Subcutaneous adipose tissue (tissue), 4 donors: ENCODE data around the gene OR1L4. TPM values are rescaled to one million over a fixed set of nuclear protein-coding genes. Genes with fewer than 3 reads are reported as not detected.

ENCODE experiments used
- total RNA-seq, 4 donors: library from RNA; depleted of rRNA; stranded (reverse); fragments of >200 nt; gene quantifications; one replicate each; pipeline ENCODE4 v1.1.0, GENCODE V29; 2016
- TF ChIP-seq, protein P1 (sequence below): fragments of 450-650 bp; IDR thresholded peaks from one replicate; pipeline ENCODE4 v1.5.1; 2016; ENCODE audit warnings: low read depth, mild to moderate bottlenecking, control low read depth, antibody characterized with exemption, moderate library complexity

Gene OR1L4
- total RNA-seq, 4 donors from 2014 or later, result not detected

DNA sequence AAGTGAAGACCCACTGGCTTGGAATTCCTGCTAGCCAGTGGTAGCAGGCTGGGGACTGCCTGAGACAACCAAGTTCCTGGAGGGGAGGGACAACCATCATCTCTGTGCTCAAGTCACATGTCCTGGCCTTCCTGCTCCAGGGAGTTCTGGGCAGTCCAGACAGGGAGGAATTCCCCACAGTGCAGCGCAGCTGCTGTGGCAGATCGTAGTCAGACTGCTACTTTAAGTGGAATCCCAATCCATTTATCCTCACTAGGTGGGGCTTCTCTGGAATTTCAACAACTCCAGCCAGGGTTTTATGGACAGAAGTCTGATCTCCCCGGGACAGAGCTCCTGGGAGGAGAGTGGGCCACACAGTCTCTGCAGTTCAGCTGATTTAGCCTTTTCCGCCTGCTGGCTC, 44.0 kb downstream of the OR1L4 start:
- TF ChIP-seq, protein P1, sequence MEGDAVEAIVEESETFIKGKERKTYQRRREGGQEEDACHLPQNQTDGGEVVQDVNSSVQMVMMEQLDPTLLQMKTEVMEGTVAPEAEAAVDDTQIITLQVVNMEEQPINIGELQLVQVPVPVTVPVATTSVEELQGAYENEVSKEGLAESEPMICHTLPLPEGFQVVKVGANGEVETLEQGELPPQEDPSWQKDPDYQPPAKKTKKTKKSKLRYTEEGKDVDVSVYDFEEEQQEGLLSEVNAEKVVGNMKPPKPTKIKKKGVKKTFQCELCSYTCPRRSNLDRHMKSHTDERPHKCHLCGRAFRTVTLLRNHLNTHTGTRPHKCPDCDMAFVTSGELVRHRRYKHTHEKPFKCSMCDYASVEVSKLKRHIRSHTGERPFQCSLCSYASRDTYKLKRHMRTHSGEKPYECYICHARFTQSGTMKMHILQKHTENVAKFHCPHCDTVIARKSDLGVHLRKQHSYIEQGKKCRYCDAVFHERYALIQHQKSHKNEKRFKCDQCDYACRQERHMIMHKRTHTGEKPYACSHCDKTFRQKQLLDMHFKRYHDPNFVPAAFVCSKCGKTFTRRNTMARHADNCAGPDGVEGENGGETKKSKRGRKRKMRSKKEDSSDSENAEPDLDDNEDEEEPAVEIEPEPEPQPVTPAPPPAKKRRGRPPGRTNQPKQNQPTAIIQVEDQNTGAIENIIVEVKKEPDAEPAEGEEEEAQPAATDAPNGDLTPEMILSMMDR, result no peak

Other genes with a start within 250 kb of the OR1L4 start
- gene OR1J1, start 246.1 kb upstream of the OR1L4 start, total RNA-seq, result not detected
- gene OR1J2, start 213.2 kb upstream of the OR1L4 start, total RNA-seq, result not detected
- gene OR1J4, start 204.8 kb upstream of the OR1L4 start, total RNA-seq, result not detected
- gene OR1N1, start 196.7 kb upstream of the OR1L4 start, total RNA-seq, result not detected
- not detected for gene OR1N2, start 170.9 kb upstream of the OR1L4 start, total RNA-seq
- gene OR1L8, start 140.6 kb upstream of the OR1L4 start, total RNA-seq, result under 1 TPM in 2 of 4 donors, not detected in 2; 0.49 to 0.66 TPM
- not detected for gene OR1Q1, start 109.3 kb upstream of the OR1L4 start, total RNA-seq
- gene OR1B1, start 66.4 kb upstream of the OR1L4 start, total RNA-seq, result 1 to 10 TPM in 1 of 4 donors, under 1 TPM in 1, not detected in 2; 0.44 to 1.2 TPM
- gene OR1L1, start 62.3 kb upstream of the OR1L4 start, total RNA-seq, result not detected
- gene OR1L3, start 48.9 kb upstream of the OR1L4 start, total RNA-seq, result not detected
- not detected for gene OR1L6, start 18.3 kb downstream of the OR1L4 start, total RNA-seq
- not detected for gene OR5C1, start 64.9 kb downstream of the OR1L4 start, total RNA-seq
- not detected for gene OR1K1, start 76.1 kb downstream of the OR1L4 start, total RNA-seq
- 10 to 100 TPM; 18.4 to 24.5 (median 20.4) TPM for gene PDCL, start 104.6 kb downstream of the OR1L4 start, total RNA-seq
- 10 to 100 TPM; 45.0 to 57.3 (median 52.6) TPM for gene RC3H2, start 181.4 kb downstream of the OR1L4 start, total RNA-seq
- 10 to 100 TPM in 3 of 4 donors, 1 to 10 TPM in 1; 6.2 to 10.8 (median 10.1) TPM for gene ZBTB6, start 189.3 kb downstream of the OR1L4 start, total RNA-seq
- gene ZBTB26, start 207.5 kb downstream of the OR1L4 start, total RNA-seq, result 1 to 10 TPM; 5.3 to 9.0 (median 6.7) TPM
- gene RABGAP1, start 217.0 kb downstream of the OR1L4 start, total RNA-seq, result 10 to 100 TPM; 47.4 to 65.4 (median 52.8) TPM